Adrenal gland (tissue), 5 donors: ENCODE measurements around the gene B3GNT8.

Source experiments
- POLR2A ChIP-seq, 2 donors: fragments of 450-650 bp; IDR thresholded peaks; one replicate each; pipeline ENCODE4 v1.6.1; 2017; ENCODE audit warnings: antibody characterized with exemption in 2 of 2, mild to moderate bottlenecking in 2 of 2, moderate library complexity in 1 of 2
- TF ChIP-seq, protein P1 (sequence below), 6 experiments: fragments of 450-650 bp in 4 of 6; fragments of 200-600 bp in 2 of 6; sonication (generic) in 1 of 6; IDR thresholded peaks; 1 replicate in 5 of 6; 2 replicates in 1 of 6; pipeline versions ENCODE4 v1.5.1 to v1.8.0; 2016 to 2021; ENCODE audit warnings: antibody characterized with exemption in 6 of 6, mild to moderate bottlenecking in 2 of 6, moderate library complexity in 1 of 6
- donor health status: DM: no; HTN: no; CAD: no.

DNA sequence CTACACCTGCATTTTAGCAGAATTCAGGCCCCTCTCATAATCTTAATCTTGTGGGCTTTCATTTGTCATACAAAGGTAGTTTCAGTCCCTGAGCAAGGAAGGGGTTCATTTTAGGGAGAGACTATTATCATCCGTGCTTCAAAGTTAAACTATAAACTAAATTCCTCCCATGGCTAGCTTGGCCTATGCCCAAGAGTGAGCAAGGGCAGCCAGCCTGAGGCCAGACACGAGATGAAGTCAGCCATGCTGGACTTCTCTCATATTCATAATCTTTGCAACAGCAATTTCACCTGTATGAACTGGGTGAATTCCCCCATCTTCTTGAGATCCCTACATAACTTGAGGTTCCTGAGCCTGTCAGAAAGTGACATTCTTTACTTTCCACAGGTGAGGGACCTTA lies 28.8 kb upstream of the B3GNT8 start:
- TF ChIP-seq, protein P1, sequence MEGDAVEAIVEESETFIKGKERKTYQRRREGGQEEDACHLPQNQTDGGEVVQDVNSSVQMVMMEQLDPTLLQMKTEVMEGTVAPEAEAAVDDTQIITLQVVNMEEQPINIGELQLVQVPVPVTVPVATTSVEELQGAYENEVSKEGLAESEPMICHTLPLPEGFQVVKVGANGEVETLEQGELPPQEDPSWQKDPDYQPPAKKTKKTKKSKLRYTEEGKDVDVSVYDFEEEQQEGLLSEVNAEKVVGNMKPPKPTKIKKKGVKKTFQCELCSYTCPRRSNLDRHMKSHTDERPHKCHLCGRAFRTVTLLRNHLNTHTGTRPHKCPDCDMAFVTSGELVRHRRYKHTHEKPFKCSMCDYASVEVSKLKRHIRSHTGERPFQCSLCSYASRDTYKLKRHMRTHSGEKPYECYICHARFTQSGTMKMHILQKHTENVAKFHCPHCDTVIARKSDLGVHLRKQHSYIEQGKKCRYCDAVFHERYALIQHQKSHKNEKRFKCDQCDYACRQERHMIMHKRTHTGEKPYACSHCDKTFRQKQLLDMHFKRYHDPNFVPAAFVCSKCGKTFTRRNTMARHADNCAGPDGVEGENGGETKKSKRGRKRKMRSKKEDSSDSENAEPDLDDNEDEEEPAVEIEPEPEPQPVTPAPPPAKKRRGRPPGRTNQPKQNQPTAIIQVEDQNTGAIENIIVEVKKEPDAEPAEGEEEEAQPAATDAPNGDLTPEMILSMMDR (IDR thresholded peaks at IDR 0.05): no peak
- no peak for TF ChIP-seq POLR2A (IDR thresholded peaks at IDR 0.05)
